H1 (cell line): Measurements from ENCODE around the gene STARD13. TPM values are rescaled to one million over a fixed set of nuclear protein-coding genes. Genes with fewer than 3 reads are reported as not detected.

Experiments
- BCL11A ChIP-seq, 2 experiments: IDR thresholded peaks; one replicate each; pipeline ENCODE4 v1.6.1; 2011; ENCODE audit warnings: low read depth in 2 of 2, low read length in 2 of 2, mild to moderate bottlenecking in 2 of 2
- KDM1A ChIP-seq: fragments of 200-600, 300-600 bp; sonication (generic); IDR thresholded peaks from 2 replicates; pipeline ENCODE4 v1.7.1; 2016; ENCODE audit warnings: mild to moderate bottlenecking, low read length, borderline replicate concordance
- RFX5 ChIP-seq: IDR thresholded peaks from 2 replicates; pipeline ENCODE4 v1.6.1; 2011; ENCODE audit warnings: low read depth, low read length, improper control_type of control experiment, borderline replicate concordance
- polyA plus RNA-seq, 7 experiments: library from polyadenylated mRNA; depleted of rRNA in 3 of 7; stranded (reverse) in 5 of 7; unstranded in 2 of 7; fragments of >200 nt in 5 of 7; fragments of 200-250 nt in 2 of 7; gene quantifications; 1 replicate in 5 of 7; 2 replicates in 1 of 7; 4 replicates in 1 of 7; pipeline versions ENCODE4 v1.2.1 to v1.2.3, GENCODE V29; 2011 to 2013; ENCODE audit warnings: missing spikeins in 2 of 7, mixed read lengths in 2 of 7
- total RNA-seq: library from RNA; stranded (reverse); fragmentation: NEBNext Ultra II Directional; extraction: Animal tissue kit (Norgen Biotek cat#: 25700); gene quantifications from 2 replicates; pipeline ENCODE4 v1.2.1, GENCODE V29; 2021
- TF ChIP-seq, protein P1 (sequence below): IDR thresholded peaks from 2 replicates; pipeline ENCODE4 v1.6.1; 2012; ENCODE audit warnings: inconsistent platforms

Gene STARD13
- total and polyA plus RNA-seq, 2 of the 8 experiments (the other 6 are each of a cell fraction or from before 2014, with no cell fraction given): 0.82 to 2.9 TPM

DNA sequence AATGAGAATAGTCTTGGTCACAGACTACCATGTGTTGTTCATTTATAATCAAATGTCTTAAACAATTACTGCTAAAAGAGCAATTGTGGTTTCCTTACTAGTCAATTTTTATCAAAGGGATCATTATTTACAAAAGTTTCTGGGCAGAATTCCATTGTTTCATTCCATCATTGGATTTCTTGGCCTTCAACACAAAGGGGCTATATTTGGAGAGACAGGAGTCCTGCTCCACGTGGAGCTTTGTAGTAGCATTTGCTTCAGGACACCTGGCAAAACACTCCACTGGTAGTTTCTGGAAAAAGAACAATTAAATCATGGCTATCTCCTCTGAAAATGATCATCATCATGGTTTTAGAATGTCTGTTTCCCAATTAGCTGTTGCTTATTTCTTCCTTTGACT is 22.3 kb upstream of the STARD13 start (continued):
- TF ChIP-seq, protein P1, sequence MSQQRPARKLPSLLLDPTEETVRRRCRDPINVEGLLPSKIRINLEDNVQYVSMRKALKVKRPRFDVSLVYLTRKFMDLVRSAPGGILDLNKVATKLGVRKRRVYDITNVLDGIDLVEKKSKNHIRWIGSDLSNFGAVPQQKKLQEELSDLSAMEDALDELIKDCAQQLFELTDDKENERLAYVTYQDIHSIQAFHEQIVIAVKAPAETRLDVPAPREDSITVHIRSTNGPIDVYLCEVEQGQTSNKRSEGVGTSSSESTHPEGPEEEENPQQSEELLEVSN: no peak
- TF ChIP-seq RFX5 (no peak), BCL11A (IDR thresholded peaks at IDR 0.05; ENCODE audit: low read depth in 2 of 2, low read length in 2 of 2) (no peak), KDM1A (no peak)
